Thoracic aorta (tissue), 2 donors: Measurements from ENCODE around the gene PHF14. TPM values are rescaled to one million over a fixed set of nuclear protein-coding genes. Genes with fewer than 3 reads are reported as not detected.

Source experiments
- ATAC-seq: fragments of 150-250 bp; one replicate; pipeline ENCODE4 v1.8.0; 2017; ENCODE audit warnings: low read depth; ENCODE audit not compliant: insufficient number of reproducible peaks, low FRiP score
- DNase-seq: peaks from one replicate; pipeline ENCODE4 v3.0.0-alpha.2; 2020; ENCODE audit warnings: low spot score
- H3K27ac ChIP-seq, 2 donors: fragments of 200-600 bp; sonication (generic); 1 replicate in 1 of 2; 2 replicates in 1 of 2; pipeline ENCODE4 v1.5.1; 2016; ENCODE audit warnings: mild to moderate bottlenecking in 2 of 2, moderate library complexity in 2 of 2
- H3K27me3 ChIP-seq: fragments of 200-600 bp; sonication (generic); replicated peaks from 2 replicates; pipeline ENCODE4 v1.6.0; 2016; ENCODE audit warnings: mild to moderate bottlenecking; ENCODE audit not compliant: insufficient read depth
- H3K36me3 ChIP-seq: fragments of 200-600 bp; sonication (generic); one replicate; pipeline ENCODE4 v1.5.1; 2016
- H3K4me1 ChIP-seq, 2 donors: fragments of 200-600 bp; sonication (generic); 1 replicate in 1 of 2; 2 replicates in 1 of 2; pipeline versions ENCODE4 v1.5.1 to v1.6.0; 2016; ENCODE audit warnings: low read depth in 2 of 2, mild to moderate bottlenecking in 1 of 2; ENCODE audit not compliant: control insufficient read depth in 1 of 2
- H3K4me3 ChIP-seq: fragments of 200-600 bp; sonication (generic); 2 replicates; pipeline ENCODE4 v1.5.1; 2016; ENCODE audit warnings: mild to moderate bottlenecking
- H3K9me3 ChIP-seq: fragments of 200-600 bp; sonication (generic); 2 replicates; pipeline ENCODE4 v1.5.1; 2016
- CTCF ChIP-seq: fragments of 200-600 bp; sonication (generic); IDR thresholded peaks from one replicate; pipeline ENCODE4 v1.5.1; 2019; ENCODE audit warnings: antibody characterized with exemption
- total RNA-seq, 2 donors: library from RNA; depleted of rRNA; stranded (reverse); fragments of >200 nt; gene quantifications; one replicate each; pipeline versions ENCODE4 v1.1.0 to v1.2.3, GENCODE V29; 2016

PHF14 gene
- total RNA-seq, 2 donors from 2014 or later, result 26.5 to 46.1 TPM

GRCh38 chr7:11120068-11120664, 146.5 kb downstream of the PHF14 start:
- H3K4me3 ChIP-seq, result no peak overlapping the region
- H3K27me3 ChIP-seq, result no peaks in the 10 kb centered on the region
- no peak for TF ChIP-seq CTCF
- no peaks in the 10 kb centered on the region for H3K9me3 ChIP-seq
- H3K36me3 ChIP-seq, result no peaks in the 10 kb centered on the region
- H3K27ac ChIP-seq, result no peak overlapping the region
- H3K4me1 ChIP-seq, result no peaks in the 10 kb centered on the region
- DNase-seq (no peak), ATAC-seq (no peak)

GRCh38 chr7:11120675-11121220, 147.1 kb downstream of the PHF14 start:
- ATAC-seq (no peak), DNase-seq (no peak)
- Histone ChIP-seq H3K4me3 (no peak overlapping the region), H3K27me3 (no peaks in the 10 kb centered on the region), H3K4me1 (no peaks in the 10 kb centered on the region), H3K9me3 (no peaks in the 10 kb centered on the region), H3K36me3 (no peaks in the 10 kb centered on the region), H3K27ac (no peak overlapping the region)
- no peak for TF ChIP-seq CTCF

DNA sequence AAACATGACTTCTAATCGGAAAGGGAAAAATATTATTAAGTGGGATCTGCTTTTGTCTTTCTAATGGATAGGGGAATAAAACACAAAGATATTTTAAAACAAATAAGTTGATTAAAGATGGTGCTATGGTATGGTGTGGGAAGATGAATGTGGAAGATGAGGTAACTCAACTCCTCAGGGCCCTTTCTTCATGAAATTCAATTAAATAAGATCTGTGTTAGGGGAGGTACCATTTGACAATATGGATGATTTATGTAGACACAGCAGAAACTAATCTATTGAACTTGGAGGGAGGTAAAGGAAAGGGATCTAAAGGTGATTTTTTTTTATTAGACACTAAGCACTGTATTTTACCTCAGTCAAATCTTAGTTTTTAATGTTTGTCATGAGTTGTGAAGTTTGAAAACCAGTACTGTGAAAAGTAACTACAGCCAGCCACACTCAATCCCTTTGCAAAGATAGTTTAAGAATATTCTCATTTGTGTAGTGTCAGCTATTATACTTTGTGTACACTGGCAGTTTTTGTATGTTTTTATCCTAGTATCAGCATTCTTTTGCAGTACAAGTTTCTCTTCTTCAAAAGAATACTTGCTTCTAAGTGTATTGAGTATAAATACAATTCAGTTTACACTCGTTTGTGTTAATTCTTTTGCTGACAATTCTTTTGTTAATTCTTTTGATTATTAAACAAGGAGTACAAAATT, 151.3 kb downstream of the PHF14 start:
- Histone ChIP-seq H3K4me1 (peaks cover 11 to 12% of the 10 kb centered on the region in 2 donors), H3K4me3 (no peak overlapping the region), H3K27me3 (no peaks in the 10 kb centered on the region), H3K9me3 (no peaks in the 10 kb centered on the region), H3K27ac (no peak overlapping the region), H3K36me3 (no peaks in the 10 kb centered on the region)
- DNase-seq (no peak), ATAC-seq (no peak)
- no peak for TF ChIP-seq CTCF

DNA sequence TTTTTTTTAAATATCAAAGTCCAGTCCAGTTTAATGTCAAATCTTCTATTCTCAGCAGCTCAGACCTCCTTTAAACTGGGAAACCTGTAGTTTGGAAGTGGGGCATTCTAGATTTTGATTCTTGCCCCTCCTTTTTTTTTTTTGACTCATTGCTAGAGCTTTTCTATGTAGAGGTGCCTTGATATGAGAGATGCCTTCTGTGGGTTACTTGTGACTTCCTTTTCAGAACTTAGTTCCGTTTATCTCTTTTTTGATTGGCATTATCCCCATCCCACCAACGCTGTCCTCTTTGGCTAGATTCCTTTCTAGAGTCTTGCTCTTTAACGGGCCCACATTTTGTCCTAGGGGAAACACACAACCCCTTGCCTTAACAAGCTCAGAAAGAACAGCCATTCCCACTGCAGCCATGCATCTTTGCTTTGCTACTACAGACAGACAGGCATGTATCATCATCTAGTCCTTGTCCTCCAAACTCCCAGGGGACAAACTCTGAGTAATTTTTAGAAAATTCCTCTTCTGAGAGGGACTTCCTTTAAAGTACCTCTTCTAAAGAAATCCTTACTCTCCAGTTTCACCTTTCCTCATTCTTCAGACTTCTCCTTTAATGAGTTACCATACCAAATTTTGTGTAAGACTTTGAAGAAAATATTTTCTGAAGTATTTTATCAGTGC, 153.6 kb downstream of the PHF14 start:
- DNase-seq (no peak), ATAC-seq (no peak)
- Histone ChIP-seq H3K36me3 (no peaks in the 10 kb centered on the region), H3K27me3 (no peaks in the 10 kb centered on the region), H3K4me3 (no peak overlapping the region), H3K4me1 (peaks cover 11 to 12% of the 10 kb centered on the region in 2 donors), H3K9me3 (no peaks in the 10 kb centered on the region), H3K27ac (no peak overlapping the region)
- TF ChIP-seq CTCF, result no peak

DNA sequence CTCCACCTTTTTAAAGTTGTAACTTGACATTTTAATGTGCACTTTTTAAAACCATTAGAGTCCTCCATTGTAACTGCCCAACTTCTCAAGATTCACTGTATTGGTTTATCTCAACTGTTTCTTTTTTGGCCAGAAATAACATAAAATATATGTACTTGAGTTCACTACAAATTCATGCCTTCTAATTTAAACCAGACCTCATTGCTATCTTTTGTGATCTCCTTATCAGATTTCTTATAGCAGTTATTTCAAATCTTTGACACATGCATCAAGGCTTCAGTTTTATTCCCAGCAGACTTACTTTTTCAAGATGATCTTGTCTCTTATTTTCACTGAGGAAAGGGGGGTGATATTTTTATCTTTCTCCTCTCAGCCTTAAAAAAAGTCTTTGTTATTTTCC, 154.3 kb downstream of the PHF14 start:
- peaks cover 11 to 12% of the 10 kb centered on the region in 2 donors for H3K4me1 ChIP-seq
- ATAC-seq, result no peak
- H3K9me3 ChIP-seq, result no peaks in the 10 kb centered on the region
- no peak overlapping the region for H3K27ac ChIP-seq
- no peak overlapping the region for H3K4me3 ChIP-seq
- TF ChIP-seq CTCF, result no peak
- no peak for DNase-seq
- no peaks in the 10 kb centered on the region for H3K36me3 ChIP-seq
- H3K27me3 ChIP-seq, result no peaks in the 10 kb centered on the region
